Liver (tissue), 9 donors: ENCODE results near the gene FN1. TPM values are rescaled to one million over a fixed set of nuclear protein-coding genes. Genes with fewer than 3 reads are reported as not detected.
"Not testable (repeated sequence)": the region's sequence is repeated elsewhere in the genome, so short reads cannot be mapped to it uniquely, and the experiment has no call there.

Experiments used
- DNase-seq: peaks from one replicate; pipeline ENCODE4 v3.0.0-alpha.2; 2017; ENCODE audit warnings: low spot score
- H3K27ac ChIP-seq, 2 donors: one replicate each; pipeline ENCODE4 v1.7.0; 2013; ENCODE audit warnings: inconsistent platforms in 2 of 2, low read length in 2 of 2, control low read depth in 1 of 2, low read depth in 1 of 2, mild to moderate bottlenecking in 1 of 2
- H3K27me3 ChIP-seq, 4 donors: one replicate each; pipeline versions ENCODE4 v1.6.1 to v1.7.0; 2013; ENCODE audit warnings: low read length in 3 of 4, inconsistent platforms in 1 of 4, mild to moderate bottlenecking in 1 of 4, moderate library complexity in 1 of 4; ENCODE audit not compliant: control insufficient read depth in 4 of 4, insufficient read depth in 4 of 4
- H3K36me3 ChIP-seq, 4 donors: one replicate each; pipeline versions ENCODE4 v1.6.1 to v1.7.0; 2013; ENCODE audit warnings: low read length in 3 of 4, mild to moderate bottlenecking in 3 of 4, low read depth in 1 of 4, moderate library complexity in 1 of 4; ENCODE audit not compliant: control insufficient read depth in 4 of 4, insufficient read depth in 3 of 4
- H3K4me1 ChIP-seq, 4 donors: one replicate each; pipeline versions ENCODE4 v1.6.1 to v1.7.0; 2013; ENCODE audit warnings: low read length in 3 of 4, mild to moderate bottlenecking in 3 of 4, moderate library complexity in 1 of 4; ENCODE audit not compliant: control insufficient read depth in 4 of 4, insufficient read depth in 4 of 4
- H3K4me3 ChIP-seq, 3 donors: one replicate each; pipeline versions ENCODE4 v1.6.1 to v1.7.0; 2013; ENCODE audit warnings: low read length in 3 of 3, control low read depth in 1 of 3, low read depth in 1 of 3, mild to moderate bottlenecking in 1 of 3
- H3K9ac ChIP-seq, 2 donors: one replicate each; pipeline ENCODE4 v1.7.0; 2013; ENCODE audit warnings: low read length in 2 of 2, mild to moderate bottlenecking in 2 of 2, moderate library complexity in 2 of 2, control low read depth in 1 of 2, low read depth in 1 of 2
- H3K9me3 ChIP-seq, 4 donors: one replicate each; pipeline versions ENCODE4 v1.6.1 to v1.7.0; 2013; ENCODE audit warnings: low read length in 3 of 4; ENCODE audit not compliant: control insufficient read depth in 4 of 4
- CTCF ChIP-seq: fragments of 150-350 bp; IDR thresholded peaks from 2 replicates; pipeline ENCODE4 v1.5.1; 2017; ENCODE audit warnings: improper control_type of control experiment, low read depth, low read length; ENCODE audit not compliant: missing input control
- EGR1 ChIP-seq, 2 donors: IDR thresholded peaks; 2 replicates each; pipeline ENCODE4 v1.6.1; 2016 to 2018; ENCODE audit warnings: antibody characterized with exemption in 2 of 2, low read depth in 2 of 2
- FOXA1 ChIP-seq: IDR thresholded peaks from 2 replicates; pipeline ENCODE4 v1.6.1; 2016; ENCODE audit warnings: antibody characterized with exemption
- FOXA2 ChIP-seq: IDR thresholded peaks from 2 replicates; pipeline ENCODE4 v1.6.1; 2016; ENCODE audit warnings: antibody characterized with exemption
- GABPA ChIP-seq, 2 donors: IDR thresholded peaks in 1 of 2; conservative IDR thresholded peaks in 1 of 2; 2 replicates each; pipeline ENCODE4 v1.6.1; 2016; ENCODE audit warnings: antibody characterized with exemption in 2 of 2, mild to moderate bottlenecking in 1 of 2, moderate library complexity in 1 of 2
- HNF4A ChIP-seq, 2 donors: conservative IDR thresholded peaks; 2 replicates each; pipeline ENCODE4 v1.6.1; 2016; ENCODE audit warnings: antibody characterized with exemption in 2 of 2, mild to moderate bottlenecking in 2 of 2
- HNF4G ChIP-seq: IDR thresholded peaks from 2 replicates; pipeline ENCODE4 v1.6.1; 2016; ENCODE audit warnings: antibody characterized with exemption
- JUND ChIP-seq, 2 donors: IDR thresholded peaks; 2 replicates each; pipeline ENCODE4 v1.6.1; 2016; ENCODE audit warnings: antibody characterized with exemption in 2 of 2
- MAX ChIP-seq: IDR thresholded peaks from 2 replicates; pipeline ENCODE4 v1.6.1; 2016; ENCODE audit warnings: antibody characterized with exemption
- NR2F2 ChIP-seq: IDR thresholded peaks from 2 replicates; pipeline ENCODE4 v1.6.1; 2016; ENCODE audit warnings: antibody characterized with exemption
- RAD21 ChIP-seq, 2 donors: IDR thresholded peaks; 2 replicates each; pipeline ENCODE4 v1.6.1; 2016; ENCODE audit warnings: antibody characterized with exemption in 2 of 2, mild to moderate bottlenecking in 2 of 2
- REST ChIP-seq: IDR thresholded peaks from 2 replicates; pipeline ENCODE4 v1.6.1; 2016; ENCODE audit warnings: antibody characterized with exemption, mild to moderate bottlenecking
- RXRA ChIP-seq, 2 donors: IDR thresholded peaks; 2 replicates each; pipeline ENCODE4 v1.6.1; 2017 to 2018; ENCODE audit warnings: antibody characterized with exemption in 2 of 2, mild to moderate bottlenecking in 1 of 2
- SP1 ChIP-seq: IDR thresholded peaks from 2 replicates; pipeline ENCODE4 v1.6.1; 2018; ENCODE audit warnings: antibody characterized with exemption, mild to moderate bottlenecking
- YY1 ChIP-seq: IDR thresholded peaks from 2 replicates; pipeline ENCODE4 v1.6.1; 2016; ENCODE audit warnings: antibody characterized with exemption, mild to moderate bottlenecking
- ZBTB33 ChIP-seq: IDR thresholded peaks from 2 replicates; pipeline ENCODE4 v1.6.1; 2016; ENCODE audit warnings: antibody characterized with exemption
- WGBS: extraction: QIAGEN DNeasy Blood & Tissue Kit; methylation state at CpG from one replicate; pipeline ENCODE4 v1.1.7; 2013; 5-methylcytosine and 5-hydroxymethylcytosine counted together
- polyA plus RNA-seq, 2 donors: library from polyadenylated mRNA; stranded (reverse) in 1 of 2; unstranded in 1 of 2; fragments of 200-250 nt in 1 of 2; fragments of >200 nt in 1 of 2; fragmentation: Nextera tagmentation in 1 of 2; extraction: Ambion mirVana in 1 of 2; gene quantifications; one replicate each; pipeline versions ENCODE4 v1.2.1 to v1.2.3, GENCODE V29; 2013 to 2015
- total RNA-seq, 2 donors: library from RNA; depleted of rRNA; stranded (reverse); fragments of >200 nt; gene quantifications; one replicate each; pipeline ENCODE4 v1.2.3, GENCODE V29; 2014
- donor health status: healthy.
- donor health status: healthy.
- donor health status: healthy.
- donor health status: healthy.
- donor health status: healthy.

Gene FN1
- total and polyA plus RNA-seq, 4 donors, result 545 to 1,402 (median 837) TPM

GRCh38 chr2:215408441-215408840, 27.4 kb downstream of the FN1 start:
- H3K27ac ChIP-seq, H3K9me3 ChIP-seq, H3K4me3 ChIP-seq, DNase-seq, H3K9ac ChIP-seq, H3K4me1 ChIP-seq, H3K27me3 ChIP-seq: not testable (repeated sequence)
- peaks cover 10 to 73% (median 68%) of the 10 kb centered on the region in 4 donors for H3K36me3 ChIP-seq
- 94% methylated on average over 7 of the region's 7 CpGs for WGBS

GRCh38 chr2:215407590-215408264, 28.1 kb downstream of the FN1 start:
- H3K9me3 ChIP-seq, result no peaks in the 10 kb centered on the region
- whole genome bisulfite sequencing, result 85% methylated on average over 10 of the region's 10 CpGs
- H3K36me3 ChIP-seq, result peaks cover 10 to 72% (median 70%) of the 10 kb centered on the region in 4 donors
- H3K4me3 ChIP-seq, result no peak overlapping the region
- H3K27me3 ChIP-seq, result no peaks in the 10 kb centered on the region
- H3K9ac ChIP-seq, result no peak overlapping the region
- no peak overlapping the region for H3K27ac ChIP-seq
- TF ChIP-seq NR2F2, result no peak
- no peak for TF ChIP-seq JUND (IDR thresholded peaks at IDR 0.05)
- TF ChIP-seq FOXA2, result no peak
- TF ChIP-seq ZBTB33, result no peak
- no peak for DNase-seq
- H3K4me1 ChIP-seq, result no peaks in the 10 kb centered on the region

GRCh38 chr2:215407061-215407460, 28.8 kb downstream of the FN1 start:
- Histone ChIP-seq H3K4me1 (no peaks in the 10 kb centered on the region), H3K4me3 (no peak overlapping the region), H3K9ac (no peak overlapping the region), H3K36me3 (peaks cover 10 to 74% (median 70%) of the 10 kb centered on the region in 4 donors), H3K9me3 (no peaks in the 10 kb centered on the region), H3K27me3 (no peaks in the 10 kb centered on the region), H3K27ac (no peak overlapping the region)
- TF ChIP-seq REST (no peak), RXRA (IDR thresholded peaks at IDR 0.05) (no peak), HNF4A (conservative IDR thresholded peaks at IDR 0.05) (no peak), MAX (no peak), EGR1 (IDR thresholded peaks at IDR 0.05; ENCODE audit: low read depth in 2 of 2) (no peak), FOXA1 (no peak), SP1 (no peak), HNF4G (no peak), NR2F2 (no peak), RAD21 (IDR thresholded peaks at IDR 0.05) (no peak), ZBTB33 (no peak), CTCF (no peak), GABPA (IDR thresholded peaks at IDR 0.05 in 1 of 2, conservative IDR thresholded peaks at IDR 0.05 in 1 of 2) (no peak), YY1 (no peak)
- 94% methylated on average over 3 of the region's 3 CpGs for WGBS
- DNase-seq, result no peak
